Gastrocnemius medialis (tissue), 4 donors: Measurements from ENCODE around the gene GTSE1. TPM values are rescaled to one million over a fixed set of nuclear protein-coding genes. Genes with fewer than 3 reads are reported as not detected.

Experiments used
- ATAC-seq, 2 donors: fragments of 150-250 bp; one replicate each; pipeline ENCODE4 v1.9.1; 2016
- DNase-seq, 2 donors: peaks; one replicate each; pipeline ENCODE4 v3.0.0-alpha.2; 2019
- H3K27ac ChIP-seq, 4 donors: fragments of 200-600 bp; sonication (generic); 1 replicate in 1 of 4; 2 replicates in 3 of 4; pipeline ENCODE4 v1.5.1; 2016 to 2018; ENCODE audit warnings: mild to moderate bottlenecking in 2 of 4, moderate library complexity in 1 of 4
- H3K27me3 ChIP-seq, 3 donors: fragments of 200-600 bp; sonication (generic) in 2 of 3; 1 replicate in 1 of 3; 2 replicates in 2 of 3; pipeline versions ENCODE4 v1.5.1 to v1.6.0; 2016 to 2019; ENCODE audit warnings: mild to moderate bottlenecking in 1 of 3, moderate library complexity in 1 of 3
- H3K36me3 ChIP-seq, 2 donors: fragments of 200-600 bp; sonication (generic) in 1 of 2; one replicate each; pipeline ENCODE4 v1.5.1; 2017 to 2018
- H3K4me1 ChIP-seq, 2 donors: fragments of 200-600 bp; sonication (generic) in 1 of 2; one replicate each; pipeline ENCODE4 v1.5.1; 2016 to 2017; ENCODE audit warnings: mild to moderate bottlenecking in 2 of 2
- H3K4me3 ChIP-seq, 4 donors: fragments of 200-600 bp; sonication (generic) in 3 of 4; 1 replicate in 1 of 4; 2 replicates in 3 of 4; pipeline ENCODE4 v1.5.1; 2016 to 2019; ENCODE audit warnings: mild to moderate bottlenecking in 2 of 4
- H3K9me3 ChIP-seq, 3 donors: fragments of 200-600 bp; sonication (generic) in 2 of 3; 1 replicate in 1 of 3; 2 replicates in 2 of 3; pipeline ENCODE4 v1.5.1; 2016 to 2019
- CTCF ChIP-seq, 5 experiments: fragments of 450-650 bp in 3 of 5; fragments of 200-600 bp in 2 of 5; sonication (generic) in 2 of 5; IDR thresholded peaks in 4 of 5; conservative IDR thresholded peaks in 1 of 5; 1 replicate in 4 of 5; 2 replicates in 1 of 5; pipeline ENCODE4 v1.5.1; 2016 to 2019; ENCODE audit warnings: antibody characterized with exemption in 5 of 5, mild to moderate bottlenecking in 3 of 5, moderate library complexity in 3 of 5
- POLR2A ChIP-seq, 2 donors: fragments of 450-650 bp; IDR thresholded peaks; one replicate each; pipeline ENCODE4 v1.6.1; 2017; ENCODE audit warnings: antibody characterized with exemption in 2 of 2, mild to moderate bottlenecking in 2 of 2, moderate library complexity in 2 of 2
- in situ Hi-C, 4 donors: fragments of 200-750 bp; cut with MboI; loops; one replicate each; pipeline versions ENCODE4 v1.15.0 to v1.8.0; 2017; ENCODE audit warnings: low sequenced_read_pairs in 4 of 4
- intact Hi-C: fragments of 100-400 bp; cut with DNase I; formaldehyde crosslinking; loops from one replicate; pipeline ENCODE4 v1.15.1; 2023; ENCODE audit warnings: low total_unique reads
- total RNA-seq, 4 donors: library from RNA; depleted of rRNA; stranded (reverse); fragments of >200 nt; gene quantifications; one replicate each; pipeline versions ENCODE4 v1.1.0 to v1.2.3, GENCODE V29; 2016

Gene GTSE1
- total RNA-seq, 4 donors from 2014 or later = 0.13 to 0.49 TPM; not detected in 2

- intact Hi-C loops (no loop called here), in situ Hi-C loops (loop anchor here in 1 of 4 donors (25.0 kb wide), 1 partner anchor 179 kb away; the partner anchor contains the start of gene CELSR1)
- no peak for ATAC-seq
- peaks cover under 1 to 3% (median 3%) of the 10 kb centered on the region in 3 donors for H3K27me3 ChIP-seq
- H3K4me3 ChIP-seq = no peak overlapping the region
- H3K9me3 ChIP-seq = no peaks in the 10 kb centered on the region
- peaks cover 0 to 29% of the 10 kb centered on the region in 2 donors for H3K36me3 ChIP-seq
- DNase-seq = no peak
- H3K4me1 ChIP-seq = peaks cover 5% of the 10 kb centered on the region in 2 donors
- TF ChIP-seq CTCF (IDR thresholded peaks at IDR 0.05 in 4 of 5, conservative IDR thresholded peaks at IDR 0.05 in 1 of 5) (no peak), POLR2A (IDR thresholded peaks at IDR 0.05) (no peak)
- H3K27ac ChIP-seq = no peak overlapping the region
Measured at GRCh38 chr22:46357711-46358520, 61.2 kb downstream of the GTSE1 start.

- no peak overlapping the region for H3K27ac ChIP-seq
- intact Hi-C loops (no loop called here), in situ Hi-C loops (loop anchor here in 1 of 4 donors (25.0 kb wide), 1 partner anchor 179 kb away; the partner anchor contains the start of gene CELSR1)
- no peak overlapping the region for H3K4me3 ChIP-seq
- no peak for DNase-seq
- peaks cover 4 to 7% (median 6%) of the 10 kb centered on the region in 3 donors for H3K27me3 ChIP-seq
- H3K9me3 ChIP-seq = no peaks in the 10 kb centered on the region
- TF ChIP-seq CTCF (IDR thresholded peaks at IDR 0.05 in 4 of 5, conservative IDR thresholded peaks at IDR 0.05 in 1 of 5) (no peak), POLR2A (IDR thresholded peaks at IDR 0.05) (no peak)
- peaks cover 0 to 23% of the 10 kb centered on the region in 2 donors for H3K36me3 ChIP-seq
- H3K4me1 ChIP-seq = no peaks in the 10 kb centered on the region
- no peak for ATAC-seq
Measured at GRCh38 chr22:46358766-46359165, 62.1 kb downstream of the GTSE1 start.

- Histone ChIP-seq H3K4me1 (no peaks in the 10 kb centered on the region), H3K27me3 (peaks cover 4 to 8% (median 8%) of the 10 kb centered on the region in 3 donors), H3K4me3 (no peak overlapping the region), H3K27ac (no peak overlapping the region), H3K9me3 (no peaks in the 10 kb centered on the region), H3K36me3 (peaks cover 0 to 17% of the 10 kb centered on the region in 2 donors)
- intact Hi-C loops (no loop called here), in situ Hi-C loops (loop anchor here in 1 of 4 donors (25.0 kb wide), 1 partner anchor 178 kb away; the partner anchor contains the start of gene CELSR1)
- DNase-seq (no peak), ATAC-seq (no peak)
- TF ChIP-seq CTCF (IDR thresholded peaks at IDR 0.05 in 4 of 5, conservative IDR thresholded peaks at IDR 0.05 in 1 of 5) = no peak
- TF ChIP-seq POLR2A (IDR thresholded peaks at IDR 0.05) = no peak
Measured at GRCh38 chr22:46359362-46359761, 62.7 kb downstream of the GTSE1 start.

- Histone ChIP-seq H3K27ac (no peak overlapping the region), H3K4me3 (no peak overlapping the region), H3K4me1 (no peaks in the 10 kb centered on the region), H3K27me3 (peaks cover 8 to 15% (median 14%) of the 10 kb centered on the region in 3 donors), H3K36me3 (peaks cover 0 to 11% of the 10 kb centered on the region in 2 donors), H3K9me3 (no peaks in the 10 kb centered on the region)
- no peak for DNase-seq
- intact Hi-C loops = no loop called here
- ATAC-seq = no peak
- in situ Hi-C loops = loop anchor here in 2 of 4 donors (10.0 to 25.0 kb wide), 2 partner anchors 177 to 185 kb away; partner anchors contain the start of gene CELSR1 (in 1 of the 2)
- TF ChIP-seq POLR2A (IDR thresholded peaks at IDR 0.05) (no peak), CTCF (IDR thresholded peaks at IDR 0.05 in 4 of 5, conservative IDR thresholded peaks at IDR 0.05 in 1 of 5) (no peak)
Measured at GRCh38 chr22:46360097-46360496, 63.4 kb downstream of the GTSE1 start.
